SW480 (cell line): Measurements from ENCODE around the gene PXDN.

Source experiments
- DNase-seq: peaks from one replicate; pipeline ENCODE4 v3.0.0-alpha.2; 2016; ENCODE audit warnings: low spot score

The PXDN gene

GRCh38 chr2:1598041-1598710, 146.1 kb downstream of the PXDN start:
- DNase-seq = no peak

- no peak for DNase-seq
Observed at GRCh38 chr2:1595274-1595673, 149.0 kb downstream of the PXDN start.

GRCh38 chr2:1594373-1595171, 149.7 kb downstream of the PXDN start:
- peak; percentile 11 for DNase-seq

DNA sequence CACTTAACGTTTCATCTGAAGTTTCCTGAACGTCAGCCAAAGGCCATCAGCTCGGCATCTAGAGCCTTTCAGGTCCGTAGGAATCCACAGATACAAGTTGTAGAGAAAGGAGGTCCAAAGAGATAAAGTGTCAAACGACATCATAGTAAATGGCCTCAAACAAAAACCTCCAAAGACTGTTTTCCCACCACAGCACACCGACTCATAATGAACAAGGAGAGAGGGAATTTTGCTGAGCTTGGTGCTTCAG, 150.3 kb downstream of the PXDN start:
- no peak for DNase-seq

GRCh38 chr2:1593371-1594122, 150.8 kb downstream of the PXDN start:
- peak; percentile 94 for DNase-seq

GRCh38 chr2:1591978-1592907, 152.1 kb downstream of the PXDN start:
- DNase-seq = no peak

DNA sequence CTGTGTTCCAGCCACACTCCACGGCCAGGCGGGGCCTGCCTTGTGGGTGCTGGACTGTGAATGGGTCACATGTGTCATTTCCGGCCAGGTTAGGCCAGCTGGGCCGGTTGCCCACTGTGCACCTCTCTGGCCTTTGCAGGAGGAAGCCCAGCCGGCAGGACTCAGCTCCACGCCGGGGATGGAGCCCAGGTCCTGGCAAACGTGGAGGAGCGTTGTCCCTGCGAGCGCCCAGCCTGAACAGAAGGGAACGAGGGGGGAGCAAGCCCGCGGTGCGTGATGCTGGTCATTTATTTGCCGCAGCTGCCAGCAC, 152.9 kb downstream of the PXDN start:
- no peak for DNase-seq

- no peak for DNase-seq
Observed at GRCh38 chr2:1590596-1591460, 153.5 kb downstream of the PXDN start.

- DNase-seq = peak; percentile 71
Observed at GRCh38 chr2:1588978-1589621, 155.2 kb downstream of the PXDN start.

- peak; percentile 62 for DNase-seq
Observed at GRCh38 chr2:1588051-1588977, 156.0 kb downstream of the PXDN start.

GRCh38 chr2:1586923-1587840, 157.1 kb downstream of the PXDN start:
- DNase-seq = peak; percentile 93

GRCh38 chr2:1586251-1586922, 157.9 kb downstream of the PXDN start:
- DNase-seq = no peak

DNA sequence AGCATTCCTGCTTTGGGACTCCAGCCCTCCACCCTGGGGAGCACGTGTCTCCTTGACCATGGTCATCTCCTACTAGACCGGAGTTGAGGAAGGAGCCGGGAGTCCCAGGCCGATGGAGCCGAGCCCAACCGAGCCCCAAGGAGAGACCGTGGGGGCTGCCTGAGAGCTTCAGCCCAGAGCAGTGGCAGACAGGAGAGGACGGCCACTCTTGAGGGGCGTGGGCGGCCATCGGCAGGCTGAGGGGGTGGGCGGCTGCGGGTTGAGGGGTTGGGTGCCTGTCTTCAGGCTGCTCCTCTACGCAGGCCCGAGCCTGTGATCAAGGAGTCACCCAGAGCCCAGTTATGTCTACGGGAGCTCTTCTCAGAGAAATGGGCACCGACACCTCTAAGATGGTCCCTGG, 158.7 kb downstream of the PXDN start:
- DNase-seq = no peak

GRCh38 chr2:1584691-1585485, 159.4 kb downstream of the PXDN start:
- DNase-seq = peak; percentile 16

- DNase-seq = no peak
Observed at GRCh38 chr2:1584051-1584531, 160.2 kb downstream of the PXDN start.

GRCh38 chr2:1582891-1583341, 161.4 kb downstream of the PXDN start:
- DNase-seq = no peak
